Stimulated activated CD8-positive, alpha-beta memory T cell treated with anti-CD3 and anti-CD28 coated beads, Interleukin-15, amount 100 ng/mL, for 48 hours (primary cell): Measurements from ENCODE around the gene ROBO1.
"Not testable (repeated sequence)": the region's sequence is repeated elsewhere in the genome, so short reads cannot be mapped to it uniquely, and the experiment has no call there.

Source experiments
- DNase-seq, 2 donors: peaks; one replicate each; pipeline ENCODE4 v3.0.0-alpha.2; 2020; ENCODE audit warnings: low read depth in 2 of 2

Gene ROBO1

DNA sequence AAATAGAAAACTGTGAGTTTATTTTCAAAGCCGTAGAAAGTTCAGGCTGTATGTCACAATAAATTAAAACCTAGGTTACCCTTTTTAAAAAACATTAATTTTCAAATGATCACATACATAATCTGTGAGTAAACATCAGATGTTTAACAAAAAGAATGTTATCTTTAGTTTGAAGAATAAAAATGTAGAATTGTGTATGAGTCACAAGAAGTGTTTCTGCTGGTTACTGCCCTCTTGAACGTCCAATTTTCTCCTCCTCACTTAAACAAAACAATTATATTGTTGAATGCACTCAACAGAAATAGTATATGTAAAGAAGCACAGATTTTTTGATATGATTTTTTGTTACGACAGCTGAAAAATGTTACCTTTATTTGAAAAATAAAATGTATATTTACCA lies 855.1 kb downstream of the ROBO1 start:
- DNase-seq, result no peak

- DNase-seq, result no peak
Measured at GRCh38 chr3:78912259-78912658, 855.5 kb downstream of the ROBO1 start.

- DNase-seq, result no peak
Measured at GRCh38 chr3:78911394-78911793, 856.4 kb downstream of the ROBO1 start.

DNA sequence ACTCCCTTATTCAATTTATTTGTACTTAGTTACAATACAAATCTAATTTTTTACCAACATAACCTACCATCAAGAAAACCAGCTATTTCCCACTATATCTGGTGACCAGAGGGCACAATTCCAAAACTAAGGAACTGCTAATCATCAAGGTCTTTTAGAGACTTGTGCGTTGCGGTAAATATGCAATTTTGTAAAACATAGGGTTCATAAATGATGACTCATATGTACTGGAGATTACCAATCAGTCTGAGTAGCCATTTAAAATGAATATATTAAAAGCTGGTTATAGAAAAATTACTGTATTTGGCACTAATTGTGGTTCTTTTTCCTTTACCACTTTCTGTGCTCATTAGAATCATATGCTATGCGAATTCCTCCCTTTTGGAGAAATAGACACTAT lies 859.6 kb downstream of the ROBO1 start:
- no peak for DNase-seq

GRCh38 chr3:78907367-78907766 lies 860.4 kb downstream of the ROBO1 start:
- DNase-seq, result no peak

- no peak for DNase-seq
Measured at GRCh38 chr3:78906930-78907329, 860.9 kb downstream of the ROBO1 start.

GRCh38 chr3:78906245-78906644 lies 861.6 kb downstream of the ROBO1 start:
- no peak for DNase-seq

- DNase-seq, result no peak
Measured at GRCh38 chr3:78905700-78906099, 862.1 kb downstream of the ROBO1 start.

- DNase-seq, result no peak
Measured at GRCh38 chr3:78901544-78901943, 866.3 kb downstream of the ROBO1 start.

- DNase-seq, result no peak
Measured at GRCh38 chr3:78900880-78901279, 866.9 kb downstream of the ROBO1 start.

- DNase-seq, result no peak
Measured at GRCh38 chr3:78900426-78900825, 867.4 kb downstream of the ROBO1 start.

GRCh38 chr3:78895528-78895927 lies 872.3 kb downstream of the ROBO1 start:
- DNase-seq, result no peak

GRCh38 chr3:78894787-78895186 lies 873.0 kb downstream of the ROBO1 start:
- no peak for DNase-seq

DNA sequence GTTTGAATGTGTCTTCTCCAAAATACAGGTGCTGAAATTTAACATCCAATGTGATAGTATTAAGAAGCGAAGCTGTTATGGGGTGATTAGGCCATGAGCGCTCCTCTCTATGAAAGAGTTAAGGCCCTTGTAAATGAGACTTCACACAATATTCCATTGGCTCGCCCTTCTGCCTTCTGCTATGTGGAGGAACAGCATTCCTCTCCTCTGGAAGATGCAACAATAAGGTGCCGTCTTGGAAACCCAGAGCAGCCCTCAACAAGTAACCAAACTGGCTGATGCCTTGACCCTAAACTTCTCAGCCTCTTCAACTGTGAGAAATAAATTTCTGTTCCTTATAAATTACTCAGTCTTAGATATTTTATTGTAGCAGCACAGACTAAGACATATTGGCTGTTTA lies 874.6 kb downstream of the ROBO1 start:
- DNase-seq, result no peak

GRCh38 chr3:78889348-78889747 lies 878.5 kb downstream of the ROBO1 start:
- no peak for DNase-seq

GRCh38 chr3:78888635-78889034 lies 879.2 kb downstream of the ROBO1 start:
- DNase-seq, result no peak

- no peak for DNase-seq
Measured at GRCh38 chr3:78887547-78888011, 880.2 kb downstream of the ROBO1 start.

- DNase-seq, result no peak
Measured at GRCh38 chr3:78887029-78887428, 880.8 kb downstream of the ROBO1 start.

GRCh38 chr3:78884567-78884966 lies 883.2 kb downstream of the ROBO1 start:
- DNase-seq, result not testable (repeated sequence)

DNA sequence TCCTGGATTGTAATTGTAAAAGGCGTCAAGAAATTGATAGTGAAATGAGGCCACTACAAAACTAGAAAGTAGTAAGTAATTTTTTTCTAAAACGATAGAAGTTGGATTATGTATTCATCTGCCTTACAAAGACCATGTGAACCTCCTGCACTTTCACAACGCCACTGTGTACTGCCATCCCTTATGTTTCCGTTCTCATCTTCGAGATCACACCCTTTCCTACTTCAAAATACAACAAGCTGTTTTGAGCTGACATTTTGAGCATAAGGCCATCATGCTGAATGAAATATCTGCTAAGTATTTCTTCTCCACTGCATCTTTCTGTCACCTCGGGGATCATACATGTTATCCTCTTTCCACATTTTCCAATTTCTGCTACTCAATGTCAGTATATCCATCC lies 885.5 kb downstream of the ROBO1 start:
- DNase-seq, result no peak

GRCh38 chr3:78881501-78881900 lies 886.3 kb downstream of the ROBO1 start:
- no peak for DNase-seq

- DNase-seq, result no peak
Measured at GRCh38 chr3:78880603-78881461, 887.0 kb downstream of the ROBO1 start.

- no peak for DNase-seq
Measured at GRCh38 chr3:78879295-78879860, 888.4 kb downstream of the ROBO1 start.
